CD4-positive, alpha-beta T cell treated with Interferon alpha-2 for 1 hour (primary cell): ENCODE results near the gene C11orf91.
"Not testable (repeated sequence)": the region's sequence is repeated elsewhere in the genome, so short reads cannot be mapped to it uniquely, and the experiment has no call there.

Experiments
- DNase-seq, 2 donors: peaks; one replicate each; pipeline ENCODE4 v3.0.0-alpha.2; 2020 to 2022

The C11orf91 gene

GRCh38 chr11:33668468-33668825 is 32.2 kb downstream of the C11orf91 start:
- DNase-seq, result no peak

GRCh38 chr11:33667819-33668467 is 32.7 kb downstream of the C11orf91 start:
- no peak for DNase-seq

GRCh38 chr11:33665350-33666106 is 35.1 kb downstream of the C11orf91 start:
- no peak for DNase-seq

- no peak for DNase-seq
Measured at GRCh38 chr11:33664827-33665226, 35.8 kb downstream of the C11orf91 start.

GRCh38 chr11:33664166-33664565 is 36.5 kb downstream of the C11orf91 start:
- no peak for DNase-seq

- DNase-seq, result no peak
Measured at GRCh38 chr11:33663121-33663520, 37.5 kb downstream of the C11orf91 start.

GRCh38 chr11:33661526-33661925 is 39.1 kb downstream of the C11orf91 start:
- not testable (repeated sequence) for DNase-seq

- DNase-seq, result no peak
Measured at GRCh38 chr11:33660962-33661361, 39.7 kb downstream of the C11orf91 start.

GRCh38 chr11:33659370-33660139 is 41.1 kb downstream of the C11orf91 start:
- DNase-seq, result no peak

- no peak for DNase-seq
Measured at GRCh38 chr11:33658195-33658900, 42.3 kb downstream of the C11orf91 start.

GRCh38 chr11:33657757-33658156 is 42.9 kb downstream of the C11orf91 start:
- no peak for DNase-seq

GRCh38 chr11:33656768-33657167 is 43.9 kb downstream of the C11orf91 start:
- DNase-seq, result no peak

GRCh38 chr11:33655842-33656600 is 44.6 kb downstream of the C11orf91 start:
- DNase-seq, result no peak

GRCh38 chr11:33654594-33654993 is 46.0 kb downstream of the C11orf91 start:
- no peak for DNase-seq

GRCh38 chr11:33652930-33653329 is 47.7 kb downstream of the C11orf91 start:
- DNase-seq, result no peak

- no peak for DNase-seq
Measured at GRCh38 chr11:33652431-33652830, 48.2 kb downstream of the C11orf91 start.

- DNase-seq, result no peak
Measured at GRCh38 chr11:33651990-33652389, 48.6 kb downstream of the C11orf91 start.

GRCh38 chr11:33651555-33651954 is 49.1 kb downstream of the C11orf91 start:
- no peak for DNase-seq

GRCh38 chr11:33649944-33650343 is 50.7 kb downstream of the C11orf91 start:
- no peak for DNase-seq
